ENCODE measurements around the gene ZKSCAN4. TPM values are rescaled to one million over a fixed set of nuclear protein-coding genes. Genes with fewer than 3 reads are reported as not detected.
A peak's percentile ranks its signal among the peaks of the same experiment; 100 is the strongest.

The ZKSCAN4 gene
- polyA plus RNA-seq, 1 donor (not counting 4 experiments of a cell fraction or from before 2014, with no cell fraction given): 3.5 TPM

DNA sequence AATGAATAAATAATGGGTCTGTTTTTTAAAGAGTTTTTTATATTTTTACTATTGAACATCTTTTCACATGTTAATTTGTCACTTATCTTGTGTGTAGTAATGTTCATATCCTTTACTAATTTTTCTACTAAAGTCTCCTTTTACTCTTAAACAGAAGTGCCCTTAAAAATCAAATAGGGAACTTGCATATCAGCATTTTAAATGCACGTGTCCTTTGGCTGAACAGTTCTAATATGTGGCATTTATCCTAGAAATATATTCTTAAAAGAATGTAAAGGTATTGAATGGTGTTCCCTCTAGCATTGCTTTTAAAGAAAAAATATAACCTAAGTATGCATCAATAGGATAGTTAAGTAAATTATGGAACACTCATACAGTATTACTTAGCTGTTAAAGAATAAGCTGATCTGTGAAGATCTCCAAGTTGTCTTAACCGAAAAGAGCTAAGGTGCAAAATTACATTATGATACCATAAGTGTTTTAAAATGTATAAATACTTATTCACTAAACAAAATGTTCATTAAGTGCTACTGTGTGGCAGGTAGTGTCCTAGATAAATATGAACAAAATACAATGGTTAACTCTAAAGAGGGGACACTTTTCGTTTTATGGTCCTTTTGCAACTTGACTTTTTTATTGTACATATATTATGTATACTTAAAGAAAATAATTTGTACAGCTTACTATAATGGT, 28.7 kb upstream of the ZKSCAN4 start:
- no peak for DNase-seq (ENCODE audit: low read depth, low spot score)
- Histone ChIP-seq H3K9me3 (ENCODE audit: control insufficient read depth, low read depth, low read length) (no peaks in the 10 kb centered on the region), H3K4me2 (ENCODE audit: control insufficient read depth, extremely low read depth, insufficient read depth, low read depth, low read length) (peak overlapping the region; percentile 94), H3K4me1 (ENCODE audit: control insufficient read depth, extremely low read depth, insufficient read depth, low read length) (peaks cover 6% of the 10 kb centered on the region), H3K9ac (ENCODE audit: control insufficient read depth, extremely low read depth, insufficient read depth, low read length) (peak overlapping the region; percentile 79), H3K9me1 (ENCODE audit: control insufficient read depth, extremely low read depth, insufficient read depth, low read length) (no peaks in the 10 kb centered on the region), H3K27me3 (ENCODE audit: control insufficient read depth, extremely low read depth, insufficient read depth, low read length) (no peaks in the 10 kb centered on the region), H3K36me3 (ENCODE audit: control insufficient read depth in 2 of 2, extremely low read depth in 1 of 2, insufficient read depth in 2 of 2, low read length in 2 of 2) (peaks cover 1 to 10% of the 10 kb centered on the region in 2 experiments), H2AFZ (ENCODE audit: control insufficient read depth, low read length) (peak overlapping the region; percentile 80), H3K27ac (ENCODE audit: control insufficient read depth, insufficient read depth, low read length) (no peak overlapping the region), H3K79me2 (ENCODE audit: control insufficient read depth, insufficient read depth, low read length) (peaks cover 2% of the 10 kb centered on the region), H3K4me3 (ENCODE audit: control insufficient read depth in 2 of 3, extremely low read depth in 1 of 3, insufficient read depth in 2 of 3, low read depth in 1 of 3, low read length in 3 of 3) (peak overlapping the region; percentile 66 to 86 (median 85)), H4K20me1 (ENCODE audit: control insufficient read depth, extremely low read depth, insufficient read depth, low read length) (no peaks in the 10 kb centered on the region)
- dilution Hi-C loops (cut with MboI; ENCODE audit: extremely low pct_ligation_motif_present, low sequenced_read_pairs): no loop called here
- no peak for FAIRE-seq
- no peak for TF ChIP-seq EZH2 (IDR thresholded peaks at IDR 0.05; ENCODE audit: low read length)
- TF ChIP-seq, protein P1, sequence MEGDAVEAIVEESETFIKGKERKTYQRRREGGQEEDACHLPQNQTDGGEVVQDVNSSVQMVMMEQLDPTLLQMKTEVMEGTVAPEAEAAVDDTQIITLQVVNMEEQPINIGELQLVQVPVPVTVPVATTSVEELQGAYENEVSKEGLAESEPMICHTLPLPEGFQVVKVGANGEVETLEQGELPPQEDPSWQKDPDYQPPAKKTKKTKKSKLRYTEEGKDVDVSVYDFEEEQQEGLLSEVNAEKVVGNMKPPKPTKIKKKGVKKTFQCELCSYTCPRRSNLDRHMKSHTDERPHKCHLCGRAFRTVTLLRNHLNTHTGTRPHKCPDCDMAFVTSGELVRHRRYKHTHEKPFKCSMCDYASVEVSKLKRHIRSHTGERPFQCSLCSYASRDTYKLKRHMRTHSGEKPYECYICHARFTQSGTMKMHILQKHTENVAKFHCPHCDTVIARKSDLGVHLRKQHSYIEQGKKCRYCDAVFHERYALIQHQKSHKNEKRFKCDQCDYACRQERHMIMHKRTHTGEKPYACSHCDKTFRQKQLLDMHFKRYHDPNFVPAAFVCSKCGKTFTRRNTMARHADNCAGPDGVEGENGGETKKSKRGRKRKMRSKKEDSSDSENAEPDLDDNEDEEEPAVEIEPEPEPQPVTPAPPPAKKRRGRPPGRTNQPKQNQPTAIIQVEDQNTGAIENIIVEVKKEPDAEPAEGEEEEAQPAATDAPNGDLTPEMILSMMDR (optimal IDR thresholded peaks at IDR 0.05 in 1 of 3, IDR thresholded peaks at IDR 0.05 in 1 of 3, conservative IDR thresholded peaks at IDR 0.05 in 1 of 3; ENCODE audit: extremely low read depth in 1 of 3, insufficient read depth in 2 of 3, low read length in 3 of 3): no peak

DNA sequence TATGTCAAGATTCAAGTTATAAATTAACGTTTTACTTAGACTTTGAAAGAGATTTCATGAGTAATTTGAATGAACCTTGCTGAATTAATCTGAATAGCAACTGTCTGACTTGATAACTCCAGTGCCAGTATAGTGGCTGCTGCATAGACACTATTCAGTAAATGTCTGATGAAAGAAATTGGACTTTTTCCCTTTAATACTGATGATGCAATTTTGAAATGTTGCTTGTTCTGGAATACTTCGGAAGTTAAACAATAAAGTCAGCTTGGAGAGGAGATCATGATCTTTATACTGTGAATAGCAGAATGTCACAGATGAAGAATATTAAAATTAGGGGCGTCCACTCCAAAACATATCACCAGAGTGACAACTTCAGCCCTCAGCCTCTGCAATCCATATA, 25.7 kb upstream of the ZKSCAN4 start:
- Histone ChIP-seq H3K79me2 (ENCODE audit: control insufficient read depth, insufficient read depth, low read length) (no peaks in the 10 kb centered on the region), H3K9ac (ENCODE audit: control insufficient read depth, extremely low read depth, insufficient read depth, low read length) (no peak overlapping the region), H3K27me3 (ENCODE audit: control insufficient read depth, extremely low read depth, insufficient read depth, low read length) (no peaks in the 10 kb centered on the region), H4K20me1 (ENCODE audit: control insufficient read depth, extremely low read depth, insufficient read depth, low read length) (no peaks in the 10 kb centered on the region), H3K9me1 (ENCODE audit: control insufficient read depth, extremely low read depth, insufficient read depth, low read length) (no peaks in the 10 kb centered on the region), H3K27ac (ENCODE audit: control insufficient read depth, insufficient read depth, low read length) (no peak overlapping the region), H3K9me3 (ENCODE audit: control insufficient read depth, low read depth, low read length) (no peaks in the 10 kb centered on the region), H3K36me3 (ENCODE audit: control insufficient read depth in 2 of 2, extremely low read depth in 1 of 2, insufficient read depth in 2 of 2, low read length in 2 of 2) (peaks cover 5 to 10% of the 10 kb centered on the region in 2 experiments), H3K4me2 (ENCODE audit: control insufficient read depth, extremely low read depth, insufficient read depth, low read depth, low read length) (no peak overlapping the region), H3K4me3 (ENCODE audit: control insufficient read depth in 2 of 3, extremely low read depth in 1 of 3, insufficient read depth in 2 of 3, low read depth in 1 of 3, low read length in 3 of 3) (no peak overlapping the region), H2AFZ (ENCODE audit: control insufficient read depth, low read length) (no peak overlapping the region), H3K4me1 (ENCODE audit: control insufficient read depth, extremely low read depth, insufficient read depth, low read length) (peaks cover 6% of the 10 kb centered on the region)
- TF ChIP-seq, protein P1 (optimal IDR thresholded peaks at IDR 0.05 in 1 of 3, IDR thresholded peaks at IDR 0.05 in 1 of 3, conservative IDR thresholded peaks at IDR 0.05 in 1 of 3; ENCODE audit: extremely low read depth in 1 of 3, insufficient read depth in 2 of 3, low read length in 3 of 3): no peak
- TF ChIP-seq EZH2 (IDR thresholded peaks at IDR 0.05; ENCODE audit: low read length): no peak
- dilution Hi-C loops (cut with MboI; ENCODE audit: extremely low pct_ligation_motif_present, low sequenced_read_pairs): no loop called here
- FAIRE-seq (no peak), DNase-seq (ENCODE audit: low read depth, low spot score) (no peak)

Data from keratinocyte (primary cell).